BLaER1 treated with 17β-estradiol and CSF1 and Interleukin-3, amounts not matched to agents 10 nM and 100 nM (cell line): Measurements from ENCODE around the gene TMTC2.
"Not testable (repeated sequence)": the region's sequence is repeated elsewhere in the genome, so short reads cannot be mapped to it uniquely, and the experiment has no call there.

ENCODE experiments used
- H3K27ac ChIP-seq, 11 experiments: shearing (Covaris generic); formaldehyde crosslinking; 2 replicates each; pipeline ENCODE4 v1.8.1; 2022
- H3K27me3 ChIP-seq, 11 experiments: shearing (Covaris generic); formaldehyde crosslinking; 2 replicates each; pipeline ENCODE4 v1.8.1; 2022
- H3K36me3 ChIP-seq, 11 experiments: shearing (Covaris generic); formaldehyde crosslinking; 2 replicates each; pipeline ENCODE4 v1.8.1; 2022
- H3K4me1 ChIP-seq, 10 experiments: shearing (Covaris generic); formaldehyde crosslinking; 2 replicates each; pipeline ENCODE4 v1.8.1; 2022
- H3K4me2 ChIP-seq, 11 experiments: shearing (Covaris generic); formaldehyde crosslinking; 2 replicates each; pipeline ENCODE4 v1.8.1; 2022
- H3K4me3 ChIP-seq, 10 experiments: shearing (Covaris generic); formaldehyde crosslinking; 2 replicates each; pipeline ENCODE4 v1.8.1; 2022
- H3K9ac ChIP-seq, 11 experiments: shearing (Covaris generic); formaldehyde crosslinking; 2 replicates each; pipeline ENCODE4 v1.8.1; 2022
- H3K9me3 ChIP-seq, 11 experiments: shearing (Covaris generic); formaldehyde crosslinking; replicated peaks in 1 of 11; 2 replicates each; pipeline ENCODE4 v1.8.1; 2022
- H4K20me1 ChIP-seq, 11 experiments: shearing (Covaris generic); formaldehyde crosslinking; 2 replicates each; pipeline ENCODE4 v1.8.1; 2022
- Cebpa-rat ChIP-seq, 11 experiments: shearing (Covaris generic); IDR thresholded peaks; 2 replicates each; pipeline ENCODE4 v1.8.1; 2022

Gene TMTC2

DNA sequence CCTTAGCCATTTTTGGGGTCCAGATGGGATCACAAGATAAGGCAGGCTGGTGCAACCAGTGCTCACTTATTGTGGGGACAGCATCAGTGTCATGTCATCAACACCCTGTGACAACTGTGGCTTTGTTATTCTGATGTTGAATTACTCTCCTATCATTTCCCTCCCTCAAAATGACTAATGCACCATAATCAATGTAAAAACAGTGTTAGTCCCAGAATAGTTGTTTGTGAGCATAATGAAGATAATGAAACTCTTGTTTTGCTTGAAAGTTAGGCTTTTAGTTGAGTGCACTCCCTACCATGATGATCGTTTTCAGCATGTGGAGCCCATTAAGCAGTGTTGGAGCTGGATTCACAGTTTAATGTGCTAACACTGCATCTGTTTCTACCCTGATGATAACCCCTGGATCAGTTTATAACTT is 151.4 kb downstream of the TMTC2 start:
- Histone ChIP-seq H3K36me3 (no peaks in the 10 kb centered on the region), H3K4me3 (no peak overlapping the region), H3K9me3 (no peaks in the 10 kb centered on the region), H3K4me1 (peaks cover 0 to 7% (median 0%) of the 10 kb centered on the region in 10 experiments; a peak in 2 of 20 replicates), H3K27ac (no peak overlapping the region), H4K20me1 (no peaks in the 10 kb centered on the region), H3K4me2 (no peak overlapping the region), H3K9ac (no peak overlapping the region), H3K27me3 (no peaks in the 10 kb centered on the region)
- no peak for TF ChIP-seq Cebpa-rat (IDR thresholded peaks at IDR 0.05)

GRCh38 chr12:82838827-82839226 is 152.1 kb downstream of the TMTC2 start:
- Histone ChIP-seq H3K4me3 (no peak overlapping the region), H4K20me1 (no peaks in the 10 kb centered on the region), H3K9me3 (no peaks in the 10 kb centered on the region), H3K4me1 (peaks cover 0 to 7% (median 0%) of the 10 kb centered on the region in 10 experiments; a peak in 2 of 20 replicates), H3K36me3 (no peaks in the 10 kb centered on the region), H3K27ac (no peak overlapping the region), H3K9ac (no peak overlapping the region), H3K27me3 (no peaks in the 10 kb centered on the region), H3K4me2 (no peak overlapping the region)
- TF ChIP-seq Cebpa-rat (IDR thresholded peaks at IDR 0.05): no peak

DNA sequence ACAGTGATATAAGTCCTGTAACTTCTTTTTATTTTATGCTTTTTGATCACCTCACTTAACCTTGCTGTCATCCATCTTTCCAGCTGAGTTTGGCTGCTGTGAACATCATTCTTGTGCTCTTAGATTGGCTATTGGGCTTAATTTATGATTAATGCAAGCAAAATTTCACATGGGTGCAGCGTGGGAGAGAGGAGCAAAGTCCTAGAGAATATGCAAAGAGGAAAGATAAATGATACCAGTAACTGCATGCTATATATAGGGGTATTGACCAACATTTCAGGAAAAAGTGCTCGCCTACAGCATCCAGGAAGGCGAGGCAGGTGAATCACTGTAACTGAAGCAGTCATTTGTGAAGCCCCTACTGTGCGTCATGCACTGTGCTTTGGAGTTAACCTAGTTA is 153.1 kb downstream of the TMTC2 start:
- no peak overlapping the region for H3K27ac ChIP-seq
- H3K4me1 ChIP-seq: peaks cover 0 to 13% (median 0%) of the 10 kb centered on the region in 10 experiments; a peak in 4 of 20 replicates
- H3K36me3 ChIP-seq: no peaks in the 10 kb centered on the region
- H3K4me2 ChIP-seq: no peak overlapping the region
- H3K4me3 ChIP-seq: no peak overlapping the region
- no peak overlapping the region for H3K9ac ChIP-seq
- TF ChIP-seq Cebpa-rat (IDR thresholded peaks at IDR 0.05): no peak
- no peaks in the 10 kb centered on the region for H4K20me1 ChIP-seq
- H3K9me3 ChIP-seq: peaks cover 0 to 6% (median 0%) of the 10 kb centered on the region in 11 experiments; a peak in 2 of 22 replicates
- H3K27me3 ChIP-seq: no peaks in the 10 kb centered on the region

DNA sequence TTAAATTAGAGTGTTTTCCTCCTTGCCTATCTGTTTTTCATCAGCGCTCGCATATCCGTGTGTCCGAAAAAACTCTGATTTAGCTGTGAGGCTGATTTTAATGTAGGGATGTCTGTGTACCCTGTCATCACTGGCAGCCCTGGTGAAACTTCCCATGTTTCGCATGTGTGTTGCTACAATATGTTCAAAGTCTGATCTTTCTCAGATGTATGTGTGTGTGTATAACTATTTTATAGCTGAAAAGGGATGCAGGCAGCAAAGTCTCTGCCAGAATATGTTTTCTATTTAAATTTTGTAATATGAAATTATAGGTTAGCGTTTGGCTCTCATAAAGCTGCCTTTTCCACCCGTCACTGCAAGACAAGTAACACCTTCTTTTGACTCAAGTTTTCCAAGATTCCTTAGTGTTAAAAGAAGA is 154.8 kb downstream of the TMTC2 start:
- no peaks in the 10 kb centered on the region for H4K20me1 ChIP-seq
- H3K36me3 ChIP-seq: no peaks in the 10 kb centered on the region
- no peak overlapping the region for H3K9ac ChIP-seq
- H3K4me2 ChIP-seq: no peak overlapping the region
- TF ChIP-seq Cebpa-rat (IDR thresholded peaks at IDR 0.05): no peak
- no peak overlapping the region for H3K4me3 ChIP-seq
- H3K27me3 ChIP-seq: no peaks in the 10 kb centered on the region
- peaks cover 0 to 27% (median 13%) of the 10 kb centered on the region in 10 experiments; a peak in 14 of 20 replicates for H3K4me1 ChIP-seq
- H3K27ac ChIP-seq: no peak overlapping the region
- H3K9me3 ChIP-seq: peaks cover 0 to 6% (median 0%) of the 10 kb centered on the region in 11 experiments; a peak in 2 of 22 replicates

DNA sequence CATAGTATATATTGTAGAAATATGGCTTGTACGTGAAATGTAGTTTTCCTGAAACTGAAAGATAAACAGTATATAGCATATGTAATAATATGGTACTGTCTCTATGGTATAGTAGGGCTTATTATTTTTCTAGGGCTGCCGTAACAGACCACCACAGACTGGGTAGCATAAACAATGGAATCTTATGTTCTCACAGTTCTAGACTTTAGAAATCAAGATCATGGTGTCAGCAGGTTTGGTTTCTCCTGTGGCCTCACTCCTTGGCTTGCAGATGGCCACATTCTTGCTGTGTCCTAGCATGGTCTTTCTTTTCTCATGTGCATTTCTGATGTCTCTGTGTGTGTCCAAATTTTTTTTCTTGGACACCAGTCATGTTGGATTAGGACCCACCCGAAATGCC is 155.8 kb downstream of the TMTC2 start:
- no peak overlapping the region for H3K4me2 ChIP-seq
- no peak overlapping the region for H3K9ac ChIP-seq
- no peaks in the 10 kb centered on the region for H3K27me3 ChIP-seq
- H3K4me3 ChIP-seq: no peak overlapping the region
- peaks cover 0 to 6% (median 0%) of the 10 kb centered on the region in 11 experiments; a peak in 2 of 22 replicates for H3K9me3 ChIP-seq
- H4K20me1 ChIP-seq: no peaks in the 10 kb centered on the region
- peaks cover 0 to 32% (median 14%) of the 10 kb centered on the region in 10 experiments; a peak in 14 of 20 replicates for H3K4me1 ChIP-seq
- TF ChIP-seq Cebpa-rat (IDR thresholded peaks at IDR 0.05): no peak
- H3K36me3 ChIP-seq: no peaks in the 10 kb centered on the region
- no peak overlapping the region for H3K27ac ChIP-seq

DNA sequence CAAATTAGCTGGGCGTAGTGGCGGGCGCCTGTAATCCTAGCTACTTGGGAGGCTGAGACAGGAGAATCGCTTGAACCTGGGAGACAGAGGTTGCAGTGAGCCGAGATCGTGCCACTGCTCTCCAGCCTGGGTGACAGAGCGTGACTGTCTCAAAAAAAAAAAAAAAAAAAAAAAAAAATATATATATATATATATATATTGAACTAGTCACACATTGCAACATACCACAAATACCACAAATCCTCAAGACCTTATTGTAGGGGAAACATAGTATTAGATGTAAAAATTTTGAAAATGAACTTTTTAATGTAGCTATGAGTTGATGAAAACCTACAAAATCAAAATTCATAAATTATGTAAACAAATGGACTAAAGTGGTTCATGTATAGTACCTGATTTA is 158.4 kb downstream of the TMTC2 start:
- peak overlapping the region in 4 of 11 experiments; percentile 44 to 57 (median 52); a peak in 5 of 22 replicates for H3K4me2 ChIP-seq
- H3K9me3 ChIP-seq, H3K9ac ChIP-seq: not testable (repeated sequence)

DNA sequence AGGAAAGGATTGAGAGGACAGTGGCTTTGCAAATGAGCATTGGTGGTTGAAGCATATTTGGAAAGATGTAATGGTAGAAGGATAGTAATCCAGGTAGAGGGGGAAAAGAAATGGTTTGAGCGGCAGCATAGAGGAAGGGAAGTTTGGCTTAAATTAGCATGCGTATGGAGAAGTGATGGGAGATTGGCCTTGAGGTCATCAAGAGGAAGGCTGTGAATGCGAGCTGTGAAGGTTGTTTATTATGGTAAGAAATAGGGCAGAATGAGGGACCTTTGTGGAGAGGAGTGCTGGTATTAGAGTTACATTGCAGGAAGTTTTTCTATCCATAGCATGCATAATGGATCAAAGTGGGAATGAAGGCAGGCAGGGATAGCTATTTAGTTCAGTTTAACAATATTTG is 162.1 kb downstream of the TMTC2 start:
- Histone ChIP-seq H3K9ac (no peak overlapping the region), H4K20me1 (no peaks in the 10 kb centered on the region), H3K4me2 (0 out of 22 replicates have a peak overlapping the region, but pooled peaks of 1 of the 11 experiments have one; percentile 15), H3K27ac (no peak overlapping the region), H3K36me3 (no peaks in the 10 kb centered on the region), H3K9me3 (peaks cover 0 to 6% (median 0%) of the 10 kb centered on the region in 11 experiments; a peak in 2 of 22 replicates), H3K4me3 (no peak overlapping the region), H3K27me3 (no peaks in the 10 kb centered on the region), H3K4me1 (peaks cover 0 to 24% (median 14%) of the 10 kb centered on the region in 10 experiments; a peak in 14 of 20 replicates)
- TF ChIP-seq Cebpa-rat (IDR thresholded peaks at IDR 0.05): no peak

More for the DNA sequence above, 158.4 kb downstream of the TMTC2 start:
- H3K27me3 ChIP-seq, H3K36me3 ChIP-seq, H3K4me3 ChIP-seq, H4K20me1 ChIP-seq: not testable (repeated sequence)
- H3K27ac ChIP-seq: peak overlapping the region in 4 of 11 experiments; percentile 22 to 69 (median 54); a peak in 7 of 22 replicates
- H3K4me1 ChIP-seq: peaks cover 0 to 25% (median 14%) of the 10 kb centered on the region in 10 experiments; a peak in 14 of 20 replicates

- no peaks in the 10 kb centered on the region for H3K27me3 ChIP-seq
- no peak overlapping the region for H3K4me3 ChIP-seq
- no peaks in the 10 kb centered on the region for H4K20me1 ChIP-seq
- H3K36me3 ChIP-seq: no peaks in the 10 kb centered on the region
- peaks cover 0 to 15% (median 0%) of the 10 kb centered on the region in 10 experiments; a peak in 7 of 20 replicates for H3K4me1 ChIP-seq
- no peak overlapping the region for H3K27ac ChIP-seq
- no peaks in the 10 kb centered on the region for H3K9me3 ChIP-seq
- H3K4me2 ChIP-seq: no peak overlapping the region
- H3K9ac ChIP-seq: no peak overlapping the region
- no peak for TF ChIP-seq Cebpa-rat (IDR thresholded peaks at IDR 0.05)
Measured at GRCh38 chr12:82852529-82852928, 165.8 kb downstream of the TMTC2 start.

DNA sequence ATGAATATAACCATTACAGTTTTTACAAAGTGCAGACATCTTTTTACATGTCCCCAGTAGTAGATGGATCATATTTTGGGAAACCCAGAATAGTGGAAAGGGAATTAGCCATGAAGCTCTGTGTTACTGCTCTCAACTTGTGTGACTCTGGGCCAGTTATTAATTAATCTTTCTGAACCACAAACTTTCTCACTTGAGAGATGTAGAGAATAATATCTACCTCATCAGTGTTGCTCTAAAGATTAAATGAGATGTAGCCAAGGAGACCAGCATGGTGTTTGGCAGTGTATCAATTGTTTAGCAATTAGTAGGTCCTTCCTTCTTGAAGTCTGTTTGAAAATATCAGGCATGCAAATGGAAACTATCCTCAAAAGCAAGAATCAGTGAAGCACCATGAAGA is 169.2 kb downstream of the TMTC2 start:
- Histone ChIP-seq H3K4me1 (peaks cover 0 to 21% (median 0%) of the 10 kb centered on the region in 10 experiments; a peak in 7 of 20 replicates), H3K4me3 (no peak overlapping the region), H4K20me1 (no peaks in the 10 kb centered on the region), H3K9ac (no peak overlapping the region), H3K9me3 (no peaks in the 10 kb centered on the region), H3K36me3 (no peaks in the 10 kb centered on the region), H3K4me2 (no peak overlapping the region), H3K27me3 (no peaks in the 10 kb centered on the region), H3K27ac (no peak overlapping the region)
- TF ChIP-seq Cebpa-rat (IDR thresholded peaks at IDR 0.05): no peak

DNA sequence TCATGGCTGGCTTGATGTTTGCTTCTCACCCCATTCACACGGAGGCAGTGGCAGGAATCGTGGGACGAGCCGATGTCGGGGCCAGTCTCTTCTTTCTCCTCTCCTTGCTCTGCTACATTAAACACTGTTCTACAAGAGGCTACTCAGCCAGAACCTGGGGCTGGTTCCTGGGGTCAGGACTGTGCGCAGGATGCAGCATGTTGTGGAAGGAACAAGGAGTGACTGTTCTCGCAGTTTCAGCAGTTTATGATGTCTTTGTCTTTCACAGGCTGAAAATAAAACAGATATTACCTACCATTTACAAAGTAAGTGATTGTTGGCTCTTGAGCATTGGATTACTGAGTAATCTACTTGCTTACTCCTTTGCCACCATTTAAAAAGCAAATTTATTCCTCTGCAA is 170.6 kb downstream of the TMTC2 start:
- H3K27ac ChIP-seq: no peak overlapping the region
- no peaks in the 10 kb centered on the region for H3K27me3 ChIP-seq
- H3K9me3 ChIP-seq: no peaks in the 10 kb centered on the region
- no peaks in the 10 kb centered on the region for H4K20me1 ChIP-seq
- H3K9ac ChIP-seq: no peak overlapping the region
- H3K4me2 ChIP-seq: peak overlapping the region in 4 of 11 experiments; percentile 30 to 75 (median 48); a peak in 5 of 22 replicates
- H3K4me3 ChIP-seq: no peak overlapping the region
- H3K36me3 ChIP-seq: no peaks in the 10 kb centered on the region
- TF ChIP-seq Cebpa-rat (IDR thresholded peaks at IDR 0.05): no peak
- peaks cover 0 to 21% (median 0%) of the 10 kb centered on the region in 10 experiments; a peak in 7 of 20 replicates for H3K4me1 ChIP-seq
